ENCODE measurements around the gene BAZ1B.
"Not testable (repeated sequence)": the region's sequence is repeated elsewhere in the genome, so short reads cannot be mapped to it uniquely, and the experiment has no call there.

- not testable (repeated sequence) for TF ChIP-seq CTCF (conservative IDR thresholded peaks at IDR 0.05; ENCODE audit: low read length); EZH2phosphoT487 (IDR thresholded peaks at IDR 0.05; ENCODE audit: borderline replicate concordance)
These were observed 26.6 kb downstream of the BAZ1B start for GRCh38 chr7:73495507-73495906.
